NCI-H2081 treated with DMSO at 0.1 percent for 48 hours (cell line): ENCODE data around the gene CEP43.

ENCODE experiments used
- DNase-seq: peaks from one replicate; lab custom pipeline; 2025; lab: John Stamatoyannopoulos, UW

CEP43 gene

GRCh38 chr6:166969390-166970002, 29.7 kb upstream of the CEP43 start:
- no peak for DNase-seq

- DNase-seq: no peak
These were observed 29.1 kb upstream of the CEP43 start for GRCh38 chr6:166970091-166970490.

- no peak for DNase-seq
These were observed 28.4 kb upstream of the CEP43 start for GRCh38 chr6:166970776-166971175.

GRCh38 chr6:166971271-166971670, 27.9 kb upstream of the CEP43 start:
- DNase-seq: no peak

- no peak for DNase-seq
These were observed 27.1 kb upstream of the CEP43 start for GRCh38 chr6:166972101-166972500.

GRCh38 chr6:166976636-166977035, 22.6 kb upstream of the CEP43 start:
- DNase-seq: no peak

- DNase-seq: no peak
These were observed 21.3 kb upstream of the CEP43 start for GRCh38 chr6:166977621-166978525.

- no peak for DNase-seq
These were observed 18.5 kb upstream of the CEP43 start for GRCh38 chr6:166980738-166981137.

- no peak for DNase-seq
These were observed 11.7 kb upstream of the CEP43 start for GRCh38 chr6:166987448-166987847.

- DNase-seq: no peak
These were observed 11.3 kb upstream of the CEP43 start for GRCh38 chr6:166987930-166988329.

- no peak for DNase-seq
These were observed 10.5 kb upstream of the CEP43 start for GRCh38 chr6:166988674-166989201.

- DNase-seq: no peak
These were observed 9.7 kb upstream of the CEP43 start for GRCh38 chr6:166989427-166990032.

GRCh38 chr6:166996406-166996805, 2.8 kb upstream of the CEP43 start:
- DNase-seq: no peak

GRCh38 chr6:166997348-166997747, 1.8 kb upstream of the CEP43 start:
- DNase-seq: no peak

GRCh38 chr6:166997768-166998255, 1.4 kb upstream of the CEP43 start:
- DNase-seq: no peak

GRCh38 chr6:166998256-166999144, 697 bp upstream of the CEP43 start:
- DNase-seq: no peak

GRCh38 chr6:166999884-167000253, 672 bp downstream of the CEP43 start:
- no peak for DNase-seq

- DNase-seq: no peak
These were observed 1.6 kb downstream of the CEP43 start for GRCh38 chr6:167000759-167001158.

- DNase-seq: no peak
These were observed 6.4 kb downstream of the CEP43 start for GRCh38 chr6:167005350-167006159.

GRCh38 chr6:167007985-167008384, 8.8 kb downstream of the CEP43 start:
- DNase-seq: no peak

GRCh38 chr6:167013067-167013466, 13.9 kb downstream of the CEP43 start:
- DNase-seq: no peak
